IMR-90 (cell line): ENCODE data around the gene TOR3A.

Experiments
- CEBPB ChIP-seq: IDR thresholded peaks from 2 replicates; pipeline ENCODE4 v1.6.1; 2012; ENCODE audit warnings: low read depth, low read length, improper control_type of control experiment
- CHD1 ChIP-seq: IDR thresholded peaks from 2 replicates; pipeline ENCODE4 v1.6.1; 2012; ENCODE audit warnings: low read depth, low read length, improper control_type of control experiment
- FOS ChIP-seq: fragments of 150-350 bp; IDR thresholded peaks from 2 replicates; pipeline ENCODE4 v1.6.1; 2016; ENCODE audit warnings: low read depth, low read length
- POLR2A ChIP-seq: IDR thresholded peaks from 2 replicates; pipeline ENCODE4 v1.6.1; 2012; ENCODE audit warnings: mild to moderate bottlenecking, low read depth, low read length
- RFX5 ChIP-seq: IDR thresholded peaks from 2 replicates; pipeline ENCODE4 v1.8.0; 2012; ENCODE audit warnings: low read depth, mild to moderate bottlenecking, low read length, moderate library complexity
- USF2 ChIP-seq: fragments of 150-350 bp; IDR thresholded peaks from 2 replicates; pipeline ENCODE4 v1.6.1; 2017; ENCODE audit warnings: mild to moderate bottlenecking, antibody characterized with exemption, low read length, low read depth
- TF ChIP-seq, protein P1 (sequence below): conservative IDR thresholded peaks from 2 replicates; pipeline ENCODE4 v1.5.1; 2012; ENCODE audit warnings: mild to moderate bottlenecking, low read depth, low read length, improper control_type of control experiment
- TF ChIP-seq, protein P2 (sequence below): fragments of 150-350 bp; IDR thresholded peaks from 2 replicates; pipeline ENCODE4 v1.6.1; 2016; ENCODE audit warnings: low read depth, mild to moderate bottlenecking, low read length, moderate library complexity, borderline replicate concordance

DNA sequence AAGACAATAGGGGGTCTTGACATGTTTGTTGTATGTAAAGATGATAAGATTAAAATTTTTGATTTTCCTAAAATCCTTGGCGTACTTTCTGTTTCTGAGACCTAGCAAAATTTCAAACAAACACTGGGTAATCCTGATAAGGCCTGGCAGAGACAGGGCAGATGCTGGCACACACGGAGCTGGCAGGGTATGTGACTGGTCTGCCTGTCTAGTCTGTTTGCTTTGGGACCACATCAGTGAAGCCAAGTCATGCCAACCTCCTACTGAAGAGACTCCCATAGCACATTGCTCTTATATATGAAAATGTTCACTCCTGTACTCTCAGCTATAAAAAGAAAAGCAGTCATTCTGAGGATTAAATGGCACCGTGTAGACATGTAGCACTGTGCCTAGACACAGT is 14.1 kb downstream of the TOR3A start:
- TF ChIP-seq CHD1: no peak
- TF ChIP-seq RFX5: no peak
- TF ChIP-seq, protein P1, sequence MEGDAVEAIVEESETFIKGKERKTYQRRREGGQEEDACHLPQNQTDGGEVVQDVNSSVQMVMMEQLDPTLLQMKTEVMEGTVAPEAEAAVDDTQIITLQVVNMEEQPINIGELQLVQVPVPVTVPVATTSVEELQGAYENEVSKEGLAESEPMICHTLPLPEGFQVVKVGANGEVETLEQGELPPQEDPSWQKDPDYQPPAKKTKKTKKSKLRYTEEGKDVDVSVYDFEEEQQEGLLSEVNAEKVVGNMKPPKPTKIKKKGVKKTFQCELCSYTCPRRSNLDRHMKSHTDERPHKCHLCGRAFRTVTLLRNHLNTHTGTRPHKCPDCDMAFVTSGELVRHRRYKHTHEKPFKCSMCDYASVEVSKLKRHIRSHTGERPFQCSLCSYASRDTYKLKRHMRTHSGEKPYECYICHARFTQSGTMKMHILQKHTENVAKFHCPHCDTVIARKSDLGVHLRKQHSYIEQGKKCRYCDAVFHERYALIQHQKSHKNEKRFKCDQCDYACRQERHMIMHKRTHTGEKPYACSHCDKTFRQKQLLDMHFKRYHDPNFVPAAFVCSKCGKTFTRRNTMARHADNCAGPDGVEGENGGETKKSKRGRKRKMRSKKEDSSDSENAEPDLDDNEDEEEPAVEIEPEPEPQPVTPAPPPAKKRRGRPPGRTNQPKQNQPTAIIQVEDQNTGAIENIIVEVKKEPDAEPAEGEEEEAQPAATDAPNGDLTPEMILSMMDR: no peak
- no peak for TF ChIP-seq CEBPB
- TF ChIP-seq, protein P2, sequence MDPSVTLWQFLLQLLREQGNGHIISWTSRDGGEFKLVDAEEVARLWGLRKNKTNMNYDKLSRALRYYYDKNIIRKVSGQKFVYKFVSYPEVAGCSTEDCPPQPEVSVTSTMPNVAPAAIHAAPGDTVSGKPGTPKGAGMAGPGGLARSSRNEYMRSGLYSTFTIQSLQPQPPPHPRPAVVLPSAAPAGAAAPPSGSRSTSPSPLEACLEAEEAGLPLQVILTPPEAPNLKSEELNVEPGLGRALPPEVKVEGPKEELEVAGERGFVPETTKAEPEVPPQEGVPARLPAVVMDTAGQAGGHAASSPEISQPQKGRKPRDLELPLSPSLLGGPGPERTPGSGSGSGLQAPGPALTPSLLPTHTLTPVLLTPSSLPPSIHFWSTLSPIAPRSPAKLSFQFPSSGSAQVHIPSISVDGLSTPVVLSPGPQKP: no peak
- no peak for TF ChIP-seq USF2
- TF ChIP-seq POLR2A: no peak
- TF ChIP-seq FOS: no peak
